GM12878 (cell line): ENCODE data around the gene GIMAP7. TPM values are rescaled to one million over a fixed set of nuclear protein-coding genes. Genes with fewer than 3 reads are reported as not detected.

Source experiments
- ATAC-seq: fragments of 200-7000 bp; cut with Tn5 transposase; 3 replicates; pipeline ENCODE4 v1.9.1; 2020; ENCODE audit warnings: mild to moderate bottlenecking, moderate library complexity
- BruUV-seq: library from RNA; stranded (reverse); fragments of 400-500 nt; replicated peaks from 2 replicates; lab custom pipeline; 2021; lab: Mats Ljungman, UMichigan
- CTCF ChIA-PET: fragments of 300-600 bp; sonication (Branson Sonifier 250); formaldehyde crosslinking; extraction: SDS; loops from one replicate; lab custom pipeline; 2021; ENCODE audit warnings: inconsistent platforms; lab: Yijun Ruan, JAX
- POLR2A ChIA-PET: fragments of 350-600 bp; formaldehyde crosslinking; extraction: SDS; loops from one replicate; lab custom pipeline; 2021; ENCODE audit warnings: inconsistent platforms; lab: Charles Lee
- RAD21 ChIA-PET: fragments of 300-600 bp; sonication (Branson Sonifier 250); formaldehyde crosslinking; loops from one replicate; lab custom pipeline; 2023; ENCODE audit warnings: antibody characterized with exemption; ENCODE audit not compliant: unreplicated experiment; lab: Charles Lee
- SMC1A ChIA-PET: fragments of 300-600 bp; sonication (Branson Sonifier 250); formaldehyde crosslinking; loops from one replicate; lab custom pipeline; 2023; ENCODE audit not compliant: unreplicated experiment, uncharacterized antibody; lab: Charles Lee
- DNase-seq: peaks from one replicate; pipeline ENCODE4 v3.0.0-alpha.2; 2011; ENCODE audit warnings: low read depth, low spot score
- FAIRE-seq: peaks from 3 replicates; lab custom pipeline; 2011; peaks lifted over from hg19 to GRCh38; lab: Jason Lieb, UNC
- H2AFZ ChIP-seq: 2 replicates; pipeline ENCODE4 v1.6.0; 2011; ENCODE audit warnings: low read depth, low read length, control low read depth; ENCODE audit not compliant: control insufficient read depth
- H3K27ac ChIP-seq: 2 replicates; pipeline ENCODE4 v1.5.1; 2011; ENCODE audit warnings: control low read depth; ENCODE audit not compliant: control insufficient read depth, insufficient read depth
- H3K27me3 ChIP-seq, 2 experiments: replicated peaks in 1 of 2; 2 replicates each; pipeline versions ENCODE4 v1.6.0 to v1.6.1; 2011; ENCODE audit warnings: low read length in 1 of 2; ENCODE audit not compliant: control insufficient read depth in 2 of 2, insufficient read depth in 2 of 2
- H3K36me3 ChIP-seq, 2 experiments: 2 replicates each; pipeline ENCODE4 v1.5.1; 2011; ENCODE audit warnings: low read length in 1 of 2; ENCODE audit not compliant: control insufficient read depth in 2 of 2, insufficient read depth in 2 of 2
- H3K4me1 ChIP-seq: 2 replicates; pipeline ENCODE4 v1.6.1; 2011; ENCODE audit warnings: mild to moderate bottlenecking, low read length, moderate library complexity, mixed read lengths; ENCODE audit not compliant: control insufficient read depth, insufficient read depth
- H3K4me2 ChIP-seq: 2 replicates; pipeline ENCODE4 v1.6.0; 2011; ENCODE audit warnings: control low read depth; ENCODE audit not compliant: control insufficient read depth, insufficient read depth
- H3K4me3 ChIP-seq: fragments of 200-600 bp; sonication (generic); 2 replicates; pipeline ENCODE4 v1.5.1; 2016
- H3K79me2 ChIP-seq: 2 replicates; pipeline ENCODE4 v1.6.0; 2011; ENCODE audit warnings: low read length; ENCODE audit not compliant: control insufficient read depth, insufficient read depth
- H3K9ac ChIP-seq: 2 replicates; pipeline ENCODE4 v1.8.0; 2011; ENCODE audit warnings: low read length, control low read depth, mixed read lengths; ENCODE audit not compliant: control insufficient read depth, insufficient read depth
- H3K9me3 ChIP-seq: replicated peaks from 3 replicates; pipeline ENCODE4 v1.5.1; 2011; ENCODE audit warnings: mild to moderate bottlenecking, low read length; ENCODE audit not compliant: control insufficient read depth, insufficient read depth
- H4K20me1 ChIP-seq: 2 replicates; pipeline ENCODE4 v1.6.0; 2011; ENCODE audit not compliant: control insufficient read depth, insufficient read depth
- BCLAF1 ChIP-seq: fragments of 450-650 bp; IDR thresholded peaks from 2 replicates; pipeline ENCODE4 v1.6.1; 2017; ENCODE audit warnings: antibody characterized with exemption, mild to moderate bottlenecking, moderate library complexity
- ETV6 ChIP-seq, 2 experiments: fragments of 450-650 bp in 1 of 2; IDR thresholded peaks in 1 of 2; conservative IDR thresholded peaks in 1 of 2; 2 replicates each; pipeline ENCODE4 v1.6.1; 2014; ENCODE audit warnings: antibody characterized with exemption in 1 of 2, borderline replicate concordance in 1 of 2, low read depth in 1 of 2, mild to moderate bottlenecking in 1 of 2, moderate library complexity in 1 of 2
- IKZF2 ChIP-seq, 2 experiments: fragments of 450-650 bp; IDR thresholded peaks; 2 replicates each; pipeline ENCODE4 v1.6.1; 2017; ENCODE audit warnings: mild to moderate bottlenecking in 2 of 2, moderate library complexity in 2 of 2
- MEF2A ChIP-seq: IDR thresholded peaks from 2 replicates; pipeline ENCODE4 v1.6.1; 2011; ENCODE audit warnings: low read depth, mild to moderate bottlenecking, low read length, moderate library complexity; ENCODE audit not compliant: insufficient read depth
- MEF2B ChIP-seq: fragments of 450-650 bp; IDR thresholded peaks from 2 replicates; pipeline ENCODE4 v1.6.1; 2018; ENCODE audit warnings: mild to moderate bottlenecking, moderate library complexity; ENCODE audit not compliant: partially characterized antibody, poor library complexity, severe bottlenecking
- NKRF ChIP-seq: fragments of 450-650 bp; conservative IDR thresholded peaks from 2 replicates; pipeline ENCODE4 v1.6.1; 2017; ENCODE audit warnings: mild to moderate bottlenecking, moderate library complexity
- POU2F2 ChIP-seq: IDR thresholded peaks from 3 replicates; pipeline ENCODE4 v1.6.1; 2011; ENCODE audit warnings: low read depth, mild to moderate bottlenecking, low read length, borderline replicate concordance
- SIX5 ChIP-seq: IDR thresholded peaks from 2 replicates; pipeline ENCODE4 v1.6.1; 2011; ENCODE audit warnings: mild to moderate bottlenecking, low read depth, low read length, moderate library complexity; ENCODE audit not compliant: severe bottlenecking
- SMARCA5 ChIP-seq: fragments of 450-650 bp; IDR thresholded peaks from 2 replicates; pipeline ENCODE4 v1.6.1; 2017; ENCODE audit warnings: mild to moderate bottlenecking
- TCF3 ChIP-seq: IDR thresholded peaks from 2 replicates; pipeline ENCODE4 v1.6.1; 2012; ENCODE audit warnings: low read depth, mild to moderate bottlenecking, low read length, borderline replicate concordance; ENCODE audit not compliant: insufficient read depth
- YY1 ChIP-seq: IDR thresholded peaks from 2 replicates; pipeline ENCODE4 v1.6.1; 2011; ENCODE audit warnings: low read depth, mild to moderate bottlenecking, low read length
- ZBTB11 ChIP-seq: fragments of 450-650 bp; formaldehyde crosslinking; IDR thresholded peaks from 2 replicates; pipeline ENCODE4 v1.5.0; 2022; ENCODE audit warnings: mild to moderate bottlenecking, missing genetic modification characterization
- ZBTB33 ChIP-seq: fragments of 450-650 bp; IDR thresholded peaks from 2 replicates; pipeline ENCODE4 v1.6.1; 2017; ENCODE audit warnings: mild to moderate bottlenecking
- ZNF24 ChIP-seq: fragments of 450-650 bp; IDR thresholded peaks from 2 replicates; pipeline ENCODE4 v1.6.1; 2017; ENCODE audit warnings: antibody characterized with exemption, mild to moderate bottlenecking
- in situ Hi-C: fragments of 300-500 bp; cut with MboI; formaldehyde crosslinking; loops from 9 replicates; pipeline ENCODE4 v1.14.3; 2018; ENCODE audit warnings: mixed read lengths
- intact Hi-C: fragments of 100-400 bp; cut with micrococcal nuclease; formaldehyde crosslinking; loops from one replicate; pipeline ENCODE4 v1.14.2; 2022; ENCODE audit not compliant: unreplicated experiment
- polyA plus RNA-seq, 11 experiments: library from polyadenylated mRNA; depleted of rRNA in 4 of 11; unstranded in 6 of 11; stranded (reverse) in 5 of 11; fragments of >200 nt; fragmentation: Nextera tagmentation in 4 of 11; fragmentation: Illumina TruSeq in 1 of 11; extraction: Ambion mirVana in 4 of 11; extraction: Trizol in 1 of 11; gene quantifications; 1 replicate in 1 of 11; 2 replicates in 10 of 11; pipeline versions ENCODE4 v1.2.1 to v1.2.3, GENCODE V29; 2011 to 2016; ENCODE audit warnings: inconsistent platforms in 2 of 11, missing spikeins in 2 of 11, low read depth in 1 of 11
- total RNA-seq, 4 experiments: library from RNA; depleted of rRNA in 3 of 4; stranded (reverse); fragments of >200 nt in 3 of 4; fragmentation: Illumina TruSeq in 1 of 4; extraction: Trizol in 1 of 4; gene quantifications; 2 replicates each; pipeline versions ENCODE4 v1.2.1 to v1.2.3, GENCODE V29; 2013 to 2021

The GIMAP7 gene
- total and polyA plus RNA-seq, 10 of the 15 experiments (the other 5 are each of a cell fraction or from before 2014, with no cell fraction given), result 2.7 to 16.6 (median 5.4) TPM

GRCh38 chr7:150553163-150553562, 38.5 kb downstream of the GIMAP7 start:
- no peaks in the 10 kb centered on the region for H3K36me3 ChIP-seq
- H3K4me1 ChIP-seq, result no peaks in the 10 kb centered on the region
- no peaks in the 10 kb centered on the region for H3K27me3 ChIP-seq
- RAD21 ChIA-PET, result interaction anchor here (1.0 kb wide), 1 partner anchor 180 kb away, joined by 3 read pairs; no protein-coding TSS in a partner anchor
- no peak for DNase-seq
- no peak overlapping the region for H2AFZ ChIP-seq
- FAIRE-seq, result no peak
- no peaks in the 10 kb centered on the region for H4K20me1 ChIP-seq
- ATAC-seq, result no peak
- no peaks in the 10 kb centered on the region for H3K79me2 ChIP-seq
- CTCF ChIA-PET, result interaction anchor here (1.2 kb wide), 1 partner anchor 203 kb away, joined by 4 read pairs; no protein-coding TSS in a partner anchor
- POLR2A ChIA-PET, result no interaction called here
- H3K27ac ChIP-seq, result no peak overlapping the region
- H3K9me3 ChIP-seq, result no peaks in the 10 kb centered on the region; the same call in 1 of the 3 replicates
- no TSS peak for BruUV-seq
- intact Hi-C loops, result no loop called here
- no peak overlapping the region for H3K4me2 ChIP-seq
- H3K4me3 ChIP-seq, result no peak overlapping the region
- SMC1A ChIA-PET, result interaction anchor here (1.6 kb wide), 1 partner anchor 9 kb away, joined by 6 read pairs; no protein-coding TSS in a partner anchor
- H3K9ac ChIP-seq, result no peak overlapping the region
- in situ Hi-C loops, result no loop called here
- TF ChIP-seq ZBTB33, result no peak
- no peak for TF ChIP-seq ETV6 (conservative IDR thresholded peaks at IDR 0.05 in 1 of 2, IDR thresholded peaks at IDR 0.05 in 1 of 2; ENCODE audit: borderline replicate concordance in 1 of 2, low read depth in 1 of 2)
- TF ChIP-seq BCLAF1, result no peak
- TF ChIP-seq MEF2B, result no peak
- no peak for TF ChIP-seq ZBTB11 (CRISPR knock-in tag)
- TF ChIP-seq YY1, result no peak
- no peak for TF ChIP-seq TCF3
- TF ChIP-seq ZNF24, result no peak
- no peak for TF ChIP-seq MEF2A
- no peak for TF ChIP-seq POU2F2
- TF ChIP-seq SMARCA5, result no peak
- no peak for TF ChIP-seq IKZF2 (IDR thresholded peaks at IDR 0.05)
- TF ChIP-seq SIX5, result no peak
- no peak for TF ChIP-seq NKRF
